ENCODE results near the gene SELENOO. TPM values are rescaled to one million over a fixed set of nuclear protein-coding genes. Genes with fewer than 3 reads are reported as not detected.

The SELENOO gene
- polyA plus RNA-seq, 1 of the 3 experiments (the other 2 are of a cell fraction) = 26.7 TPM

- 98% methylated on average over 15 of the region's 18 CpGs for WGBS (ENCODE audit: low lambda C conversion rate)
- Histone ChIP-seq H3K36me3 (replicated peaks in 1 of 2; ENCODE audit: control insufficient read depth in 1 of 2, insufficient read depth in 2 of 2, low read length in 1 of 2) (peaks cover 4 to 8% of the 10 kb centered on the region in 2 experiments), H3K9me2 (no peaks in the 10 kb centered on the region), H3K27me3 (ENCODE audit: insufficient read depth) (no peaks in the 10 kb centered on the region), H3K79me2 (ENCODE audit: insufficient read depth) (peaks cover 48% of the 10 kb centered on the region), H4K20me1 (ENCODE audit: insufficient read depth) (peaks cover 27% of the 10 kb centered on the region; the same call in 1 of the 2 replicates), H3K9ac (no peak overlapping the region), H3F3A (replicated peaks; ENCODE audit: insufficient read depth) (peaks cover 11% of the 10 kb centered on the region), H3K9me3 (no peaks in the 10 kb centered on the region), H3K4me2 (no peak overlapping the region), H3K4me3 (ENCODE audit: low read depth in 2 of 2, low read length in 1 of 2) (no peak overlapping the region), H2AFZ (ENCODE audit: low read depth) (no peak overlapping the region), H3K27ac (ENCODE audit: low read depth in 2 of 2, low read length in 1 of 2) (no peak overlapping the region), H3K4me1 (ENCODE audit: control insufficient read depth in 1 of 2, insufficient read depth in 2 of 2, low read depth in 1 of 2, low read length in 1 of 2) (no peaks in the 10 kb centered on the region)
- DNase-seq = no peak
- TF ChIP-seq FOXM1 (IDR thresholded peaks at IDR 0.05; ENCODE audit: low read depth) (no peak), CTCF (IDR thresholded peaks at IDR 0.05) (no peak), MEF2A (IDR thresholded peaks at IDR 0.05; ENCODE audit: borderline replicate concordance, low read depth) (no peak), RAD21 (IDR thresholded peaks at IDR 0.05; ENCODE audit: low read length) (no peak)
- POLR2A ChIA-PET = no interaction called here
- CTCF ChIA-PET = interaction anchor here (1.0 to 2.7 kb wide), 5 partner anchors 8 to 388 kb away, joined by 3 to 19 read pairs (median 3); no protein-coding TSS in a partner anchor
Observed at GRCh38 chr22:50233223-50233622, 32.4 kb downstream of the SELENOO start.

GRCh38 chr22:50236731-50237409 lies 36.1 kb downstream of the SELENOO start:
- CTCF ChIA-PET = interaction anchor here (0.6 to 3.5 kb wide), 23 partner anchors 9 to 468 kb away, joined by 3 to 19 read pairs (median 4); partner anchors contain the start of genes HDAC10 and SCO2
- H3K27ac ChIP-seq (ENCODE audit: low read depth in 2 of 2, low read length in 1 of 2) = no peak overlapping the region
- peaks cover 74% of the 10 kb centered on the region for H3K79me2 ChIP-seq (ENCODE audit: insufficient read depth)
- H2AFZ ChIP-seq (ENCODE audit: low read depth) = no peak overlapping the region
- no peaks in the 10 kb centered on the region for H3K9me3 ChIP-seq
- H3K9ac ChIP-seq = no peak overlapping the region
- H3K36me3 ChIP-seq (replicated peaks in 1 of 2; ENCODE audit: control insufficient read depth in 1 of 2, insufficient read depth in 2 of 2, low read length in 1 of 2) = peaks cover 4 to 11% of the 10 kb centered on the region in 2 experiments
- POLR2A ChIA-PET = no interaction called here
- H4K20me1 ChIP-seq (ENCODE audit: insufficient read depth) = peaks cover 46% of the 10 kb centered on the region
- H3K27me3 ChIP-seq (ENCODE audit: insufficient read depth) = no peaks in the 10 kb centered on the region
- no peaks in the 10 kb centered on the region for H3K9me2 ChIP-seq
- H3F3A ChIP-seq (replicated peaks; ENCODE audit: insufficient read depth) = peaks cover 11% of the 10 kb centered on the region
- H3K4me3 ChIP-seq (ENCODE audit: low read depth in 2 of 2, low read length in 1 of 2) = no peak overlapping the region
- no peak overlapping the region for H3K4me2 ChIP-seq
- no peak for TF ChIP-seq RXRA (IDR thresholded peaks at IDR 0.05; ENCODE audit: borderline replicate concordance, low read depth)
- TF ChIP-seq SMC3 (IDR thresholded peaks at IDR 0.05; ENCODE audit: low read depth, low read length) = peak; percentile 37
- no peak for TF ChIP-seq MEF2A (IDR thresholded peaks at IDR 0.05; ENCODE audit: borderline replicate concordance, low read depth)
- TF ChIP-seq RAD21 (IDR thresholded peaks at IDR 0.05; ENCODE audit: low read length) = peak; percentile 45
- TF ChIP-seq GATA2 (CRISPR knock-in tag; IDR thresholded peaks at IDR 0.05) = no peak
- TF ChIP-seq CHD2 (IDR thresholded peaks at IDR 0.05; ENCODE audit: low read length, partially characterized antibody) = no peak
- no peak for TF ChIP-seq FOXM1 (IDR thresholded peaks at IDR 0.05; ENCODE audit: low read depth)
- TF ChIP-seq NFIC (IDR thresholded peaks at IDR 0.05; ENCODE audit: borderline replicate concordance) = no peak
- peak; percentile 55 for TF ChIP-seq CTCF (IDR thresholded peaks at IDR 0.05)
- no peak for TF ChIP-seq POLR2AphosphoS5 (IDR thresholded peaks at IDR 0.05; ENCODE audit: low read depth, low read length)
- no peak for TF ChIP-seq MAX (IDR thresholded peaks at IDR 0.05; ENCODE audit: low read depth)
- TF ChIP-seq ELF1 (IDR thresholded peaks at IDR 0.05) = no peak
- no peak for DNase-seq
- WGBS (ENCODE audit: low lambda C conversion rate) = 69% methylated on average over 5 of the region's 11 CpGs
- H3K4me1 ChIP-seq (ENCODE audit: control insufficient read depth in 1 of 2, insufficient read depth in 2 of 2, low read depth in 1 of 2, low read length in 1 of 2) = peaks cover 0 to 9% of the 10 kb centered on the region in 2 experiments; a peak in 1 of 4 replicates
